A673 (cell line): ENCODE data around the gene HPS4.

Source experiments
- CTCF ChIP-seq: fragments of 300-800, 200-600 bp; sonication (generic); conservative IDR thresholded peaks from 2 replicates; pipeline ENCODE4 v1.5.1; 2017; ENCODE audit warnings: low read depth, mild to moderate bottlenecking, antibody characterized with exemption, low read length, moderate library complexity, mixed read lengths
- EZH2 ChIP-seq: fragments of 200-600 bp; sonication (generic); IDR thresholded peaks from 2 replicates; pipeline ENCODE4 v1.6.1; 2017; ENCODE audit warnings: borderline replicate concordance, low read depth, mild to moderate bottlenecking, mixed read lengths, antibody characterized with exemption, low read length; ENCODE audit not compliant: poor library complexity, severe bottlenecking

- TF ChIP-seq CTCF (no peak), EZH2 (no peak)
Observed at GRCh38 chr22:26439559-26439958, 44.0 kb downstream of the HPS4 start.
